Activated CD8-positive, alpha-beta T cell treated with anti-CD3 and anti-CD28 coated beads for 36 hours (primary cell): ENCODE data around the gene TRAF2. TPM values are rescaled to one million over a fixed set of nuclear protein-coding genes. Genes with fewer than 3 reads are reported as not detected.

ENCODE experiments used
- ATAC-seq: fragments of 200-7000 bp; cut with Tn5 transposase; one replicate; pipeline ENCODE4 v1.10.0; 2021; ENCODE audit warnings: mild to moderate bottlenecking, moderate library complexity
- CTCF ChIA-PET: fragments of 350-600 bp; sonication (Branson Sonifier 250); formaldehyde crosslinking; loops from one replicate; lab custom pipeline; 2021; ENCODE audit warnings: antibody characterized with exemption; lab: Charles Lee
- POLR2A ChIA-PET: fragments of 350-600 bp; sonication (Branson Sonifier 250); formaldehyde crosslinking; loops from one replicate; lab custom pipeline; 2021; ENCODE audit warnings: antibody characterized with exemption; lab: Charles Lee
- DNase-seq: peaks from one replicate; pipeline ENCODE4 v3.0.0-alpha.2; 2020
- H3K27ac Mint-ChIP-seq: one replicate; pipeline ENCODE4 v1.8.0; 2021; ENCODE audit warnings: mild to moderate bottlenecking, mixed read lengths
- H3K27me3 Mint-ChIP-seq: one replicate; pipeline ENCODE4 v1.8.0; 2021; ENCODE audit warnings: mixed read lengths
- H3K36me3 Mint-ChIP-seq: one replicate; pipeline ENCODE4 v1.8.0; 2021; ENCODE audit warnings: low read depth, mixed read lengths
- H3K4me1 Mint-ChIP-seq: one replicate; pipeline ENCODE4 v1.8.0; 2021; ENCODE audit warnings: low read depth, mixed read lengths
- H3K4me3 Mint-ChIP-seq: one replicate; pipeline ENCODE4 v1.8.0; 2021; ENCODE audit warnings: mild to moderate bottlenecking, moderate library complexity, mixed read lengths
- H3K9me3 Mint-ChIP-seq: one replicate; pipeline ENCODE4 v1.8.0; 2021; ENCODE audit warnings: mixed read lengths
- intact Hi-C: fragments of 100-400 bp; cut with micrococcal nuclease; formaldehyde crosslinking; loops from one replicate; pipeline ENCODE4 v1.10.0; 2022
- total RNA-seq, 2 experiments: library from RNA; stranded (reverse); gene quantifications; one replicate each; pipeline ENCODE4 v1.2.3, GENCODE V29; 2021
- TF ChIP-seq, protein P1 (sequence below): fragments of 200-600 bp; IDR thresholded peaks from one replicate; pipeline ENCODE4 v1.8.0; 2022; ENCODE audit warnings: antibody characterized with exemption, mild to moderate bottlenecking

TRAF2 gene
- total RNA-seq, 2 experiments from 2014 or later: 34.8 to 40.5 TPM

DNA sequence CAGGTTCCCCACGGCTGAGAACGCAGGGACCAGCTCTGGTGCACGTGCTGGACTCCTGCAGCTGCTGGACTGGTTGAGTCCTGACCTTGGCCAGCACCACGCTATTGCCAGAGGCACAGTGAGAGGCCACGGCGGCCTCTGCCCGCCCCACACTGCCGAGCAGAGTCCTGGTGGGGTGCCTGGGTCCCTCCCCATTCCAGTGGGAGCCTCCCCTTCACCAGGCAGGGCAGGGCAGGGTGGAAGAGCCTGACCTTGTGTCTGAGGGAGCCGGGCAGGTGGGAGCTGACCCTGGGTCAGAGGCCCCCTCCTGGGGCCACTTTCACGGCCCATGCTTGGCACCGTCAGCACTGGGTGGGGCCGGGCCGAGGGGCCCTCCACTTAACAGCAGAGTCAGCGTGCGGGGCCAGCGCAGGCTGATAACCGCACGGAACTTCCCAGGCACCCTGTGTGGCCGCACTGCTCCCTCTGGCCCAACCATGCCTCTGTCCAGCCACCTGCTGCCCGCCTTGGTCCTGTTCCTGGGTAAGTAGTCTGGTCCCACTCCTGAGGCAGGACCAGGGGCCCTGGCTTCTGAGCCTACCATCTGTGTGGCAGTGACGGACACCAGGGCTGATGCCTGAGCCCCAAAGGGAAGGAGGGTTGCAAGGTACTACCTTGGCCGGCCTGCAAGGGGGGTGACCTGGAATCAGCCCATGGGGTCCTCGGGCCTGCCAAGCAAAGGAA is 34.2 kb upstream of the TRAF2 start, which contains the start of gene MAMDC4:
TSS of gene MAMDC4 (plus strand) at position 406 of the 723 bp plus-strand sequence. CDS start at position 477, 71 bp downstream.
- Mint-ChIP-seq H3K4me1 (peaks cover 4% of the 10 kb centered on the region), H3K4me3 (no peak within 1 kb of the TSS), H3K36me3 (peaks cover 11% of the 10 kb centered on the region), H3K27ac (no peak within 1 kb of the TSS), H3K9me3 (no peaks in the 10 kb centered on the region), H3K27me3 (peaks cover 7% of the 10 kb centered on the region)
- intact Hi-C loops: no loop called here
- CTCF ChIA-PET: interaction anchor here (1.2 kb wide), 1 partner anchor 10 kb away, joined by 5 read pairs; the partner anchor contains the start of gene AJM1
- no peak for ATAC-seq
- TF ChIP-seq, protein P1, sequence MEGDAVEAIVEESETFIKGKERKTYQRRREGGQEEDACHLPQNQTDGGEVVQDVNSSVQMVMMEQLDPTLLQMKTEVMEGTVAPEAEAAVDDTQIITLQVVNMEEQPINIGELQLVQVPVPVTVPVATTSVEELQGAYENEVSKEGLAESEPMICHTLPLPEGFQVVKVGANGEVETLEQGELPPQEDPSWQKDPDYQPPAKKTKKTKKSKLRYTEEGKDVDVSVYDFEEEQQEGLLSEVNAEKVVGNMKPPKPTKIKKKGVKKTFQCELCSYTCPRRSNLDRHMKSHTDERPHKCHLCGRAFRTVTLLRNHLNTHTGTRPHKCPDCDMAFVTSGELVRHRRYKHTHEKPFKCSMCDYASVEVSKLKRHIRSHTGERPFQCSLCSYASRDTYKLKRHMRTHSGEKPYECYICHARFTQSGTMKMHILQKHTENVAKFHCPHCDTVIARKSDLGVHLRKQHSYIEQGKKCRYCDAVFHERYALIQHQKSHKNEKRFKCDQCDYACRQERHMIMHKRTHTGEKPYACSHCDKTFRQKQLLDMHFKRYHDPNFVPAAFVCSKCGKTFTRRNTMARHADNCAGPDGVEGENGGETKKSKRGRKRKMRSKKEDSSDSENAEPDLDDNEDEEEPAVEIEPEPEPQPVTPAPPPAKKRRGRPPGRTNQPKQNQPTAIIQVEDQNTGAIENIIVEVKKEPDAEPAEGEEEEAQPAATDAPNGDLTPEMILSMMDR: no peak
- no peak for DNase-seq
- POLR2A ChIA-PET: interaction anchor here (1.5 kb wide), 1 partner anchor 85 kb away, joined by 3 read pairs; no protein-coding TSS in a partner anchor

GRCh38 chr9:136852664-136853595 is 33.4 kb upstream of the TRAF2 start:
- Mint-ChIP-seq H3K36me3 (peaks cover 6% of the 10 kb centered on the region), H3K4me1 (no peaks in the 10 kb centered on the region), H3K27me3 (peaks cover 2% of the 10 kb centered on the region), H3K27ac (no peak overlapping the region), H3K4me3 (no peak overlapping the region), H3K9me3 (no peaks in the 10 kb centered on the region)
- ChIA-PET POLR2A (no interaction called here), CTCF (interaction anchor here (1.2 kb wide), 1 partner anchor 10 kb away, joined by 5 read pairs; the partner anchor contains the start of gene AJM1)
- ATAC-seq: no peak
- TF ChIP-seq, protein P1: no peak
- no peak for DNase-seq
- intact Hi-C loops: no loop called here

DNA sequence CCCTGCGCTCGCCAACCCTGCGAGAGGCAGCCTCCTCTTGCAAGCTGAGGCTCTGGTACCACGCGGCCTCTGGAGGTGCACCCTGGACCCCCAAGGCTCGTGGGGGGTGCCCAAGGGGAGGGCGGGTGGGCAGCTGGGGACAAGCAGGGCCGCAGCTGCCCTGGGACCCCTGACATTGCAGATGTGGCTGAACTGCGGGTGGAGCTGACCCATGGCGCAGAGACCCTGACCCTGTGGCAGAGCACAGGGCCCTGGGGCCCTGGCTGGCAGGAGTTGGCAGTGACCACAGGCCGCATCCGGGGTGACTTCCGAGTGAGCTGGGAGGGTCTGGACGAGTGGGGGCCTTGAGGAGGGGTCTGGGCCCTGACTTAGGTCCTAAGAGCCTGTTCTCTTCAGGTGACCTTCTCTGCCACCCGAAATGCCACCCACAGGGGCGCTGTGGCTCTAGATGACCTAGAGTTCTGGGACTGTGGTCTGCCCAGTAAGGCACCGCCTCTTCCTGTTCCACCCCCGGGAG is 32.7 kb upstream of the TRAF2 start:
- Mint-ChIP-seq H3K36me3 (peaks cover 4% of the 10 kb centered on the region), H3K4me1 (no peaks in the 10 kb centered on the region), H3K4me3 (no peak overlapping the region), H3K9me3 (no peaks in the 10 kb centered on the region), H3K27ac (no peak overlapping the region), H3K27me3 (no peaks in the 10 kb centered on the region)
- CTCF ChIA-PET: no interaction called here
- ATAC-seq (no peak), DNase-seq (no peak)
- POLR2A ChIA-PET: no interaction called here
- TF ChIP-seq, protein P1: no peak
- intact Hi-C loops: no loop called here

DNA sequence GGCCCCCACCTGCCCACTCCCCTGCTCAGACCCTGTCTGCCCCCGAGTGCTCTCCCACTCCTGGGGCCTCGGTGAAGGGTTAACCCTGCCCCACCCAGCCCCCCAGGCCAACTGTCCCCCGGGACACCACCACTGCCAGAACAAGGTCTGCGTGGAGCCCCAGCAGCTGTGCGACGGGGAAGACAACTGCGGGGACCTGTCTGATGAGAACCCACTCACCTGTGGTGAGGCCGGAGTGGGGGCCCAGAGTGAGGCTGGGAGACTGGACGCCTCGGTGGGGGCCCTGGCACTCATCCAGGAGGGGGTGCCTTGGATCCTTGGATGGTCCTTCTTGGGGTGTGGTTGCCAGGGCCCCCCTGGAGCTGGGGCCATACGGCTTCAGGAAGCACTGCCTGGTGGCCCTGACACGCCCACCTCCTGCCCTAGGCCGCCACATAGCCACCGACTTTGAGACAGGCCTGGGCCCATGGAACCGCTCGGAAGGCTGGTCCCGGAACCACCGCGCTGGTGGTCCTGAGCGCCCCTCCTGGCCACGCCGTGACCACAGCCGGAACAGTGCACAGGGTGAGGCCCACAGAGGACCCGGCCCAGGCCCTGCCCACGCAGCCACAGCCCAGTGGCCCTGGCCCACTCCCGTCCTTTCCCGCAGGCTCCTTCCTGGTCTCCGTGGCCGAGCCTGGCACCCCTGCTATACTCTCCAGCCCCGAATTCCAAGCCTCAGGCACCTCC is 32.0 kb upstream of the TRAF2 start:
- no peak overlapping the region for H3K4me3 Mint-ChIP-seq
- intact Hi-C loops: no loop called here
- ATAC-seq: no peak
- no peaks in the 10 kb centered on the region for H3K4me1 Mint-ChIP-seq
- CTCF ChIA-PET: interaction anchor here (0.6 kb wide), 1 partner anchor 12 kb away, joined by 3 read pairs; the partner anchor contains the start of gene AJM1
- TF ChIP-seq, protein P1: no peak
- H3K36me3 Mint-ChIP-seq: peaks cover 4% of the 10 kb centered on the region
- POLR2A ChIA-PET: no interaction called here
- no peak for DNase-seq
- H3K27me3 Mint-ChIP-seq: no peaks in the 10 kb centered on the region
- H3K27ac Mint-ChIP-seq: no peak overlapping the region
- H3K9me3 Mint-ChIP-seq: no peaks in the 10 kb centered on the region
